AG04449 (cell line): ENCODE measurements around the gene PCDH12.

ENCODE experiments used
- CTCF ChIA-PET: fragments of 350-600 bp; formaldehyde crosslinking; extraction: SDS; loops from one replicate; lab custom pipeline; 2021; ENCODE audit warnings: antibody characterized with exemption; lab: Yijun Ruan, JAX
- POLR2A ChIA-PET: fragments of 400-600, 350-600 bp; formaldehyde crosslinking; extraction: SDS; loops from one replicate; lab custom pipeline; 2020; ENCODE audit warnings: antibody characterized with exemption, inconsistent platforms; lab: Yijun Ruan, JAX
- DNase-seq: peaks from one replicate; pipeline ENCODE4 v3.0.0-alpha.2; 2010; ENCODE audit warnings: low read depth, low spot score
- H3K4me3 ChIP-seq: 2 replicates; pipeline ENCODE4 v1.5.1; 2011; ENCODE audit warnings: low read depth, mild to moderate bottlenecking, control low read depth, low read length
- CTCF ChIP-seq: IDR thresholded peaks from one replicate; pipeline ENCODE4 v1.5.1; 2011; ENCODE audit warnings: mild to moderate bottlenecking, moderate library complexity, low read length, control low read depth, inconsistent platforms; ENCODE audit not compliant: insufficient read depth; ENCODE audit errors: missing control alignments

The PCDH12 gene

GRCh38 chr5:141908796-141909195 lies 49.2 kb downstream of the PCDH12 start:
- DNase-seq = no peak
- no peak overlapping the region for H3K4me3 ChIP-seq
- ChIA-PET POLR2A (no interaction called here), CTCF (interaction anchor here (0.8 to 1.9 kb wide), 4 partner anchors 9 to 53 kb away, joined by 3 to 10 read pairs (median 4); no protein-coding TSS in a partner anchor)
- no peak for TF ChIP-seq CTCF

GRCh38 chr5:141906972-141907371 lies 51.0 kb downstream of the PCDH12 start:
- no peak for DNase-seq
- TF ChIP-seq CTCF = no peak
- ChIA-PET CTCF (interaction anchor here (0.9 to 4.3 kb wide), 3 partner anchors 17 to 53 kb away, joined by 3 to 27 read pairs (median 5); partner anchors contain the start of gene PCDH1), POLR2A (no interaction called here)
- no peak overlapping the region for H3K4me3 ChIP-seq

GRCh38 chr5:141906517-141906916 lies 51.5 kb downstream of the PCDH12 start:
- ChIA-PET CTCF (interaction anchor here (0.7 to 4.3 kb wide), 5 partner anchors 17 to 55 kb away, joined by 3 to 27 read pairs (median 3); partner anchors contain the start of gene PCDH1), POLR2A (no interaction called here)
- no peak for DNase-seq
- H3K4me3 ChIP-seq = no peak overlapping the region
- TF ChIP-seq CTCF = no peak

GRCh38 chr5:141904551-141904950 lies 53.5 kb downstream of the PCDH12 start:
- no peak for TF ChIP-seq CTCF
- no peak for DNase-seq
- POLR2A ChIA-PET = no interaction called here
- no peak overlapping the region for H3K4me3 ChIP-seq
- CTCF ChIA-PET = interaction anchor here (1.2 to 4.3 kb wide), 3 partner anchors 8 to 213 kb away, joined by 4 to 27 read pairs (median 6); partner anchors contain the start of gene PCDH1

- no peak for DNase-seq
- H3K4me3 ChIP-seq = no peak overlapping the region
- ChIA-PET CTCF (interaction anchor here (2.3 kb wide), 1 partner anchor 25 kb away, joined by 10 read pairs; the partner anchor contains the start of gene PCDH1), POLR2A (no interaction called here)
- no peak for TF ChIP-seq CTCF
Observed at GRCh38 chr5:141903261-141903660, 54.7 kb downstream of the PCDH12 start.

- DNase-seq = no peak
Observed at GRCh38 chr5:141902015-141902814, 55.8 kb downstream of the PCDH12 start.

More at GRCh38 chr5:141902015-141902814, 55.8 kb downstream of the PCDH12 start:
- no peak for TF ChIP-seq CTCF
- POLR2A ChIA-PET = no interaction called here
- CTCF ChIA-PET = interaction anchor here (0.9 to 2.3 kb wide), 3 partner anchors 12 to 58 kb away, joined by 3 to 10 read pairs (median 3); partner anchors contain the start of gene PCDH1
- H3K4me3 ChIP-seq = no peak overlapping the region
